GM13977 (cell line): ENCODE measurements around the gene CTSW.

ENCODE experiments used
- DNase-seq: peaks from one replicate; pipeline ENCODE4 v3.0.0; 2012; ENCODE audit warnings: low spot score
- CTCF ChIP-seq: IDR thresholded peaks from 2 replicates; pipeline ENCODE4 v1.5.1; 2012; ENCODE audit warnings: mild to moderate bottlenecking, control low read depth; ENCODE audit not compliant: insufficient read depth; ENCODE audit errors: extremely low read depth, missing control alignments
- in situ Hi-C: fragments of 300-500 bp; cut with MboI; formaldehyde crosslinking; loops from one replicate; pipeline ENCODE4 v1.12.0; 2022; ENCODE audit warnings: low sequenced_read_pairs, low pct_unique_long_range_greater_than_20kb, mixed read lengths, inconsistent platforms; ENCODE audit not compliant: unreplicated experiment

Gene CTSW

GRCh38 chr11:65863889-65864705 lies 15.5 kb upstream of the CTSW start:
- no peak for TF ChIP-seq CTCF
- in situ Hi-C loops: no loop called here
- no peak for DNase-seq

GRCh38 chr11:65864706-65865471 lies 14.7 kb upstream of the CTSW start:
- in situ Hi-C loops: no loop called here
- no peak for TF ChIP-seq CTCF
- no peak for DNase-seq

DNA sequence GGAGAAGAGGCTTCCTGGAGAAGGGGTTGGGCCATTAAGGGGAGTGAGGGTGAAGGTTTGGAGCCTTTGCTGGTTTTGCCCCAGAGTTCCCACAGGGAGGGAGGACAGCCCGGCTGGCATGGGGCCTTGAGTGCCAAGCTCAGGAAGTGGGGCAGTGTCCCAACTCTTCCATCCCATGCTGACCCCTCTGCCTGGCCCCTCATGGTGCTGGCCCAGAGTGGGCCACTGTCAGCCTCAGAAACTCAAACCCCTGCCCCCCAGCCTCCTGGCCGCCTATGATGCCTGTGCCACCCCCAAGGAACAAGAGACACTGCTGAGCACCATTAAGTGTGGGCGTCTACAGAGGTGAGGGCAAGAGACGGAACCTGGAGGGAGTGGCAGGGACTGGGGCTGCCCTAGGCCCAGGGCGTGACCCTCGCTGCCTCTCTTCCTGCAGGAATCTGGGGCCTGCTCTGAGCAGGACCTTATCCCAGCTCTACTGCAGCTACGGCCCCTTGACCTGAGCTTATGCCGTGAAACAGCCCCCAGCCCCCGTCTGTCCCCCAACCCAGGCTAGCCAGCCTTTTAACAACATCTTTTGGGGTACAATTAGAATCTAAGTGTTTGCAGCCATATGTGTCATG lies 14.0 kb upstream of the CTSW start:
- no peak for TF ChIP-seq CTCF
- in situ Hi-C loops: no loop called here
- DNase-seq: no peak

- DNase-seq: no peak
- no peak for TF ChIP-seq CTCF
- in situ Hi-C loops: no loop called here
These were observed 12.9 kb upstream of the CTSW start for GRCh38 chr11:65866509-65867283.

DNA sequence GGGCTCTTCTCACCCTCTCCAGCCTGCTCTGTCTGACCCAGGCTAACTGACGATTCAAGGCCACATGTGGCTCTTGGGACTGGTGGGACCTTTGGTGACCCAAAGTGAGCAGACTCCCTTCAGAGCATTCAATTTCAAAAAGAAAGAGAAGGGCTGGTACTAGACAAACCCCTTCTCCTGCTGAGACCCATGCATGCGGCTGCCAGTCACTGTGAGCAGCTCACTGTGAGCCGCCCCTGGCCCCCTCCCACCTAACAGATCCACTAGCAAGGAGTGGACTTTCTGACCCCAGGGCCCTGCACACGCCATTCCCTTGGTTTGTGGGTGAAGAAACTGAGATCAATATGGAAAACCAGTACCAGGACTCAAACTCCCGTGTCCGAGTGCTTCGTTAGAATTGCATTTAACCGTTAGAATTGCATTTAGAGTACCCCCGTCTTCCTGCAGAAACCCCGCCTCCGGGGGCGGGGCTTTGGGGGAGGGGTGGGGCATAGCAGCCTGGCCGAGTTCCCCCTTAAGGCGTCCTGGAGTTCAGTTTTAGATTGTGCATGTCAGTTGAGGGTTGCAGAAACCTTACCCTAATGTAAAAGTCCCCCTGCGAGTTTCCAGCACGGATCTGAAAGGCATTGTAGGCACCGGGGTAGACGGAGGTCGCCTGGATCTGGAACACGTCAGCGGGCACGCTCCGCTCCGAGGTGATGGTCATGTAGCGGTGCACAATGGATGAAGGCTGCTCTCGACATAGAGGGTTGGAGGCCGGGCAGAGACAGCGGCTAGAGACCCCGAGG lies 12.2 kb upstream of the CTSW start:
- TF ChIP-seq CTCF: no peak
- no peak for DNase-seq

More for the DNA sequence above, 12.2 kb upstream of the CTSW start:
- in situ Hi-C loops: no loop called here
